ENCODE results near the gene PLPP4.

Gene PLPP4

DNA sequence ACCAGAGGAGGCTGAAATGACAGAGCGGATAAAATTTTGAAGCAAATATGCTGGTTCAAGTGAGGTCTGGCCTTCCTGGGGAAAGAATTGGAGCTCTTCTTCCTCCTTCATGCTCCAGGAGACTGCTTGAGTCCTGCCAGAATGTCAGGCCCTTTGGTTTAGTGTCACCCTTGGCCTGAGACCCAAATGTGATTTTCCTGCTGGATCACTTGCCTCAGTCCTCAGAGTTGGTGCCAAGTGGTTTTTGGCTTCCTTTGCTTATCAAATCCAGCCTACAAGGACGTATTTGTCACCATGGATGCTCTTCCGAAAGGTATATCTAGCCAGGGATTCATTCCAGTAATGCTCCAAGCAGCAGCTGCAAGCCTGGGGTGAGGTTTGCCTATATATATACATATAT, 118.4 kb downstream of the PLPP4 start:
- DNase-seq (ENCODE audit: low read depth), result no peak

- DNase-seq (ENCODE audit: low read depth), result no peak
Measured at GRCh38 chr10:120578134-120578533, 121.1 kb downstream of the PLPP4 start.

DNA sequence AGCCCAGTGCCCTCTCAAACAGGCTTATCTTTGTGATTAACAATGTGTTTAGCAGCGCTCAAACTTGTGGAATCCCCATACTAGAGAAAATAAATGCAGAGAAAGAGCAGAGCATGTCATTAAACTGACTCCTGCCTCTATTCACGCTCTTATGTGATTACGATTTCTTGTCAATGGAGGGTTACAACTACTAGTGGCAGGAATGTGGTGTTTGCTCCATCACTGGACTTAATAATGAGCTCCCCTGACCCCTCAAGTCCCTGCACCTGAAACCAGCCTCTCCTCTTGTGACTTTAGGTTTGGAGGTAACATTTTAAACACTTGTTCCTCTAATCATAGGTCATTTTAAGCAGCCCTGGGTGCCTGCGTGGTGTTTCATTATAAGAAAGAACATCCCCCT, 121.9 kb downstream of the PLPP4 start:
- no peak for DNase-seq (ENCODE audit: low read depth)

DNA sequence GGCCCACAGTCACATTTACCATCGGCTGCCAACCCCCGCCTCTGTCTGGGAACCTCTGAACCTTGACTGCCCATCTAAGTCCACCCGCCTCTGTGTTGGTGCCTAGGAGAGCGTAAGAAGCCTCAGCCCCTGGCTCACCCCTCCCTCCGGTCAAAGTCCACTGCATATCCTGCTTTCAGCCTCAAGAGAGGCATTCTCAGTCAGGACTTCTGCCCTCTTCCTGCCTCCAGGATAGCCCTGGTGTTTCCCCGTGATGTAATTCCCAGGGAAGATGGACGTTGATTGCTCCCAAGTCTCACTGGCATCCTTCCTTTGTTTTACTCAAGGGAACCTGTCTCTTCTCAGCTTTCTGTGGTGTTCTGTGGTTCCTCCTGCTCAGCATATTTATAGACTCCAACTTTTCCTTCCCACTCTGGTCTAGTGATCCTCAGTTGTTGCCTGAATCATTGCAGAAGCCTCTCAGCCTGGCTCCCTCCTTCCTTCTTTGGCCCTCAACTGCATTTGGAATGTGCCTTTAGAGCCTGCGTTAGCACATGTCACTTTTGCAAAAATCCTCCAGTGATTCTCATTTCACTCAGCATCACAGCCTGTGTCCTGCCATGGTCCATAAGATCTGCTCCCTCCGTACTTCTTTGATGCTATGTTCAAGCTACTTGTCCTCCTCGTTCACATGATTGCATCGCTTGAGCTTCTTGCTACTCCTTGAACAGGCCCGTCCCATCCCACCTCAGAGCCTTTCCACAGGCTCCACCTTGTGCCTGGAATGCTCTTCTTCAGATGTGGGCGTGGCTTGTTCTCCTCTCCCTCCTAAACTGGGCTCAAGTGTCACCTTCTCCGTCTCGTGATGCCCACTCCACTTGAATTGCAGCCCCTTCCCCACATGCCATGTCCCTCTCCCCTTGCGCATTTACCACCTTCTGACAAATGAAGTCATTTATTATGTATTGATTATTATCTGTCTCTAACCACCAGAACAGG, 124.2 kb downstream of the PLPP4 start:
- DNase-seq (ENCODE audit: low read depth), result no peak

GRCh38 chr10:120582753-120583152, 125.7 kb downstream of the PLPP4 start:
- DNase-seq (ENCODE audit: low read depth), result no peak

DNA sequence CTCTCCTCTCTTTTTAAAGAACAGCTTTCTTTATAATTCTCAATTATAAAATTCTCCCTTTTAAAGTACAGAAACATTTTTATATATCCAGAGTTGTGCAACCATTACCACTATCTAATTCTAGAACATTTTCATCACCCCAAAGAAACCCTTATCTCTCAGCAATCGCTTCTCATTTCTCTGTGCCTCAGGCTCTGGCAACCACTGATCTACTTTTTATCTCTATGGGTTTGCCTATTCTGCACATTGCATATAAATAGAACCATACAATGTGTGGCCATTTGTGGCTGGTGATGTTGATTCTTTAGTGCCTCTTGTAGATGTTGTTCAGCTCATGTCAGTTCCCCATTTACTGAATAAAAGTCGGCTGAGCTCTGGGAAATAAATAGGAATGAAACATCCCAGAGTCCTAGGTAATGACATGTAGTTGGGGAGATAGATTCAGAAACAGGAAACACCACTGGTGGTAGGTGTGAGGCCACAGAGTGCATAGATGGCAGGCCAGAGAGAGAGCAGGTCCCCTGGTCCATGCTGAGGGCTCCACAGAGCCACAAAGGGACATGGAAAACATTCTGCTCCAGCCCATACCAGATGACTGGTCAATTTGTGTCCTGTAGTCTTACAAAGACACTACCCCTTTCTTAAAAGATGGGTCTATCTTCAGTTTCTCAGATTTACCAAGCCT, 126.5 kb downstream of the PLPP4 start:
- peak; percentile 61 for DNase-seq (ENCODE audit: low read depth)

GRCh38 chr10:120584786-120585185, 127.8 kb downstream of the PLPP4 start:
- DNase-seq (ENCODE audit: low read depth), result no peak

- peak; percentile 73 for DNase-seq (ENCODE audit: low read depth)
Measured at GRCh38 chr10:120586471-120586872, 129.4 kb downstream of the PLPP4 start.

DNA sequence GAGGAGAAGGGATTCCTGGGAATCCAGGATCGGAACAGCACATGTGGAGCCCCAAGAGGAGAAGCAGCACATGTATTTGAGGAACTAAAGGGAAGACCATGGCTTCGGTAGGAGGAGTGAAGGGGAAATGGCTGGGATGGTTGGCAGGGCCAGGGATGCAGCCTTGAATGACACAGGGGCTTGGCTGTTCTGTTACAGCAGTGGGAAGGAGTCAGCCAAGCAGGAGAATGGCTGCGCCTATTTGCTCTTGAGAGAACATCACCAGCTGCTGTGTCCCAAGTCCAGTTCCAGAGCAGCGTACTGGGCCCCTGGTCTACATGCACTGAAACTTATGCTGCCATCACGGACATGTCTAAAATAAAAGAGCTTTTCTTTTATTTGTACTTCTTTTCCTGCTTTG, 130.0 kb downstream of the PLPP4 start:
- no peak for DNase-seq (ENCODE audit: low read depth)

DNA sequence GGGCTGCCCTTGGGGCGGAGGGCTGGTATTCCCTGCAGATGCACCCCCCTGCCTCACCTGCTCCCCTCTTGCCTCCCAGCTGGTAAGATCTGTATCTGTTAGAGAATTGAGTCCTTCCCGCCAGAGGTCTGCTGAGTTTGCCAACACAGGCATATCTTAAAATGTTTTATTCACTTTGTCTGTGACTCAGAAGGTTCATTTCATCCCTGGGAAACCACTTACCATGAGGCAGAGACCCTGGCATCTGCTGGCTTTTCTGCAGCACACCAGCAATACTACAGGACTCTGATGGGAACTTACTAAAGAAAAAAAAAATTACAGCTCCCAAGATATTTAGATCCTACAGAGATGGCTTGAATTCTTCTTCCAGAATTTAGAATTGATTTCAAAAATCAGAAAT, 131.3 kb downstream of the PLPP4 start:
- peak; percentile 38 for DNase-seq (ENCODE audit: low read depth)

- no peak for DNase-seq (ENCODE audit: low read depth)
Measured at GRCh38 chr10:120593693-120594092, 136.7 kb downstream of the PLPP4 start.

- no peak for DNase-seq (ENCODE audit: low read depth)
Measured at GRCh38 chr10:120597902-120598301, 140.9 kb downstream of the PLPP4 start.

DNA sequence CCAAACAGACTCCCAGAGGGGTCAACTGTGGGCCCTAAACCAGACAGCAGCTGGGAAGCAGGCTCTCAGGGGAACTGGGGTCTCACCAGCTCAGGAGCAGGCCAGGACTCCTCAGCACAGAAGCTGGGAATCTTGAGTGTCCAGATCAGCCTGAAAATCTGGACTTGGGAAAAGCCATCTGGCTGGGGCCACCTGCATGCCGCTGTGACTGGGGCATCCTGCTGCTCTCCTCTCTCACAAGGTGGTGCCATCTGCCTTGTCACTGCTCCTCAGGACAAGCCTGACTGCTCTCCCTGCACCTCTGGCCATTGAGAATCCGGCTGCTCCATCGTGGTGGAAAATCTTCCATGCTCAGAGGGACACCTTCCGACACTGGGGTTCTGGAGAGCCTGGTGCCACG, 141.4 kb downstream of the PLPP4 start:
- no peak for DNase-seq (ENCODE audit: low read depth)

- no peak for DNase-seq (ENCODE audit: low read depth)
Measured at GRCh38 chr10:120599200-120599724, 142.2 kb downstream of the PLPP4 start.

DNA sequence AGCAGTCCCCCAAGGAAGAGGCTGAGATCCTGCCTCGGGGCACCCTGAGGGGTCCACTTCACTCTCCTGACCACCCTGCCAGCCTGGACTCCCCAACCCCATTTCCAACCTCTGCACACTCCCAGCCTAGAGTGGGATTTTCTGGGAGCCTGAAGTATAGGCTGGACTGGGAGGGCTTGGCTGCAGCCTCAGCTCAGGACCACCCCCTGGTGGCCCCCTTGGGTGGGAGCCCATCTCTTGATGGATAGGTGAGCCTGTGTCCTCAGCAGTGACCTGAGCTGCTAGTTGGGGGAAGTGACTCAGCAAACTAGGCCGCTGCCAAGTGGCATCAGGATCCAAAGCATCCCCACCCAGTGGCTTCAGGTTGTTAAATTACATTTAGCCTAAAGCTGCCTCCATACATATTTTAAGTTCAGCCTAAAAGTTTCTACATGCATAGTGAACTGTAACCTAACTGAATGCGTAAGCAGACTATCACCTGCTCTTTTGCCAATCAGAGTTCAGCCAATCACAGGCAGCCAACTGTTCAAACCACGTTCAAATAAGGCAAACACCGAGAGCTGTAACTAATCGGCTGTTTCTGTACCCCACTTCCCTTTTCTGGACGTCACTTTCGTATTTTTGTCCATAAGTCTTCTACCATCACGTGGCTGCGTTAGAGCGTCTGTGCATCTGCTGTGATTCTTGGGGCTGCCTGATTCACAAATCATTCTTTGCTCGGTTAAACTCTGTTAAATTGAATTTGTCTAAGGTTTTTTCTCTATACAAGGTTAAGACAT, 144.0 kb downstream of the PLPP4 start:
- peak; percentile 17 for DNase-seq (ENCODE audit: low read depth)

GRCh38 chr10:120601999-120602398, 145.0 kb downstream of the PLPP4 start:
- DNase-seq (ENCODE audit: low read depth), result no peak

DNA sequence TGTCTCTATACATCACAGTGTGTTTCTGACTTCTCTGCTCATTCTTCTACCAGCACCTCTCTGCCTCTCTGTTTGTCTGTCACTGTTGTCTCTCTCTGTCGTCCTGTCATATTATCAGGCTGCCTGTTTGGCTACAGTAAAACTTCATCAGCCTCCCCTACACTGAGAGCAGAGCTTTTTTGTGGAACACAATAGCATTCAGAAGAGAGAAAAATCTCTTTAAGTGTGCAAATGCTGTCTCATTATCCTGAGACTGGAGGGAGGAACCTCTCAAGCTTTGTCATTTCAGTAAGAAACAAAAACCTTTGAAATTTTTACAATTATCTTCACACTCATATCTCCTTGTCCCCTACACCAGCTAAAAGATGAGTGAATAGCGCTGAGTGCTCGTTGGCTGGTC, 148.4 kb downstream of the PLPP4 start:
- DNase-seq (ENCODE audit: low read depth), result no peak

DNA sequence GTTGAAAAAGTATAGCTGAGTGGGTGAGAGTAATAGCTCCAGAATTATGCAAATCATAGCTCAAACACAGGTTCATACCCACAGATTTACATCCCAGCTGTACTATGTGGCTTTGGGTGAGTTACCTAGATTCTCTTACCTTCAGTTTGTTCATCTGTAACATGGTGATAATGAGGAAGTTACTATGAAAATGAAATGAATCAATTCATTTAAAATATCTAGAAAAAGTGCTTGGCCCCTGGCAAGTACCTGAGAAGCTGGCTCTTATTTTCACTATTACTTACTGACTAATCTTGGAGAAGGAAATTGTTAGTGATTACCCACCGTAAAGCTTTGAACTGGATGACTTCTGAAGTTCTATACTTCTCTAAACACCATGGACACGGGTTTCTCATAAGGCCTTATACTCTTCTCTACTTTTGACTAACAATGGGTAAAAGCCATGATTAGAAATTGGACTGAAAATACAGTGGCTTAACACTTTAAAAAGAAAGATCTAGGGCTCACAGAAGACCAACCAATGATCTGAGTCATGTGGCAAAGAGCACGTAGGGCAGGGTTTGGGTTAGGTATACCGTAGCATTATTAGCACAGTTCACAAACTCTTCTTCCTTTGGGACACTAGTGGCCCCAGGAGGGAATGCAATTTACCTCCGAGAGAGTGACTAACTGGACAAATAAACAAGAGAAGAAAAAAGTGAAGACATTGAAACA, 149.2 kb downstream of the PLPP4 start:
- DNase-seq (ENCODE audit: low read depth), result no peak

DNA sequence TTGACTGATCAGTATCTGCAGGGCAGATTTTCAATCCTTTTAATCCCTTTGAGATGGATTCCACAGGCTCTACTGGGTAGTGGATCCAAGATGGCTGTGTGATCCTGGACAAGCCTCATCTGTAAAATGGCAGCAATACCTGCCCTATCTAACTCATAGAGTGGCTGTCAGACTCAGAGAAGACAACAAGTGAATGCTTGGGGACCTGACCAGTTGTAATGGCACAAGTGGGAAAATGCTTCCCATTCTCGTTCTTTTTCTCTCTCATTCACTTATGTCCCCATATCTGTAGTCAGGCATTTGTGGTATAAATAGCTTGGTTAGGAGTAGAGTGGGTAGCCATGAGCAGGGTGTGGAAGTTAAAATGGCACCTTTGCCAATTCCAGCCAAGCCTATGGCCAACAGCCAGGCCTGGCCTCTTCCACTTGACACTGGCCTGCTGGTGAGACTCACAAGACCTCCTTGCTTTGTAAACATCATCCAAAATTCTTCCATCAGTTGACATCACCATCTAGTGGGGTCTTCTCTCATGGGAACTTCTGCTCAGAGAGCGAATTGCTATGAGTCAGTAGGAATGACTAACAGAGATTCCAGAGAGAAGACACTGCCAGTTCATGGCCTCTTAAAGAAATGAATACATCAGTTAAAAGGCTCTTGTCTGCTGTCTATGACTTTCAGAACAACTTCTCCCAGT, 150.1 kb downstream of the PLPP4 start:
- peak; percentile 91 for DNase-seq (ENCODE audit: low read depth)

- DNase-seq (ENCODE audit: low read depth), result peak; percentile 14
Measured at GRCh38 chr10:120607710-120608703, 151.0 kb downstream of the PLPP4 start.

Measured in amniotic epithelial cell (primary cell).